NCI-H1048 (cell line): Measurements from ENCODE around the gene CAMK1G.

Experiments used
- DNase-seq: peaks from one replicate; lab custom pipeline; 2025; lab: John Stamatoyannopoulos, UW

The CAMK1G gene

DNA sequence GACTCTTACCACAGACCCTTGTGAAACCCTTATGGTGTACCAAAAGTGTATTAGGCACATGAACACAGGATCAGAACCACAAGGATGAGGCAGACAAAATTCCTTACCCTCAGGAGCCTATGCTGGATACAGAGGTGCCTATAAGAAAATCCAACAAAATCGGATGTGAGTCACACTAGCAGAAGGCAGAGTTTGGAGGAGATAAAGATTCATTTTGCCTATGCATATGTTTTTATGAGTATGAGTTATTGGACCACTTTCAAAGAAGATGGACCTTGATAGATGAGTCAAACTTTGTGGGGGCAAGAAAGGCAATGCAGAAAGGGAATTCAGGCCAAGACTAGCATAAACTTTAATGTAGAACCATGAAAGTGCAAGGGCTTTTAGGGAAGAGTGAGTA is 17.0 kb downstream of the CAMK1G start:
- no peak for DNase-seq

DNA sequence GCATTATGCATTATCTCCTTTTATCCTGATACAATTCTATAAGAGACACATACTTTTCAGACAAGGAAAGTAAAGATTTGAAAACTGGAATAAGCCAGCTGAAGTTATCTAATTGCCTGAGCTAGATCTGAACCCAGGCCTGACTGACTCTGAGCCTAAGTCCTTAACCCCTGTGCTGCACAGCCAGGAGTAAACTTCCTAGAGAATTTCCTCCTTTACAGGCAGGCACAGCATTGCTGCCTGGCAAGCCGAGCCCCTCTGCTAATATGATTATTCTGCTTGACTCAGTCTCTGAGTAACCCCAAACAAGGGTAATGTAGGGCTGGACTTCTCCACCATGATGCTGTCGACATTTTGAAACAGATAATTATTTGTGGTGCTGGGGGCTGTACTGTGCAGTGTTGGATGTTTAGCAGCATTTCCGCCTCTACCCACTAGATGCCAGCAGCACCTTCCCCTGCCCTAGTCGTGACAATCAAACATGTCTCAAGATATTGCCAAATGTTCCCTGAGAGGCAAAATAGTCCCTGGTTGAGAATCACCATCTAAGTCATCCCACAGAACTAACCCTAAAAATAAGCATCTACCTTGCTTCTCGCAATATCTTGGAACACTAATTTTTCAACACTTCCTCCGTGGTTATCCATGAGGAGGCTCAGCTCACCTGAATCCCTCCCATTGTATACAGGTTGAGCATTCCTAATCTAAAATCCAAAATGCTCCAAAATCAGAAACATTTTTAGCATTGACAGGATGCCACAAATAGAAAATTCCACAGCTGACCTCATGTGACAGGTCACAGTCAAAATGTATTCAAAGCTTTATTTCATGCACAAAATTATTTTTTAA is 18.5 kb downstream of the CAMK1G start:
- DNase-seq, result no peak

DNA sequence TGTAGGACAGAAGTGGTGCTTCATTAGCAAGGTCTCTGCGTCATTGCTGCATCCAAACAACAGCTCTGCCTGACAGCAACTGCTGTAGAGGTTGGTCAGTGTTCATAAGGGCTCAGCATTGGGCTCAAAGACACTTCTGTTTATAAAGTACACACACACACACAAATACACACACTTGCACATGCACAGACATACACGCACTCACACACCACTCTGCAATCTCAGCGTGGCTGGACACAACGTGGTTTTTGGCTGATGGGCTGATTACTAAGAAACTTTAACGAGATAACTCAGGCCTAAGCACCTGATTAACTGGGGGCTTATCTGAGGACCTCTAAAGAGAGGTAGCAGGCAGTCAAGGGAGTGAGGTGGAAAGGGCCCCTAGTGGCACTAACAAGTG is 20.4 kb downstream of the CAMK1G start:
- DNase-seq, result no peak

DNA sequence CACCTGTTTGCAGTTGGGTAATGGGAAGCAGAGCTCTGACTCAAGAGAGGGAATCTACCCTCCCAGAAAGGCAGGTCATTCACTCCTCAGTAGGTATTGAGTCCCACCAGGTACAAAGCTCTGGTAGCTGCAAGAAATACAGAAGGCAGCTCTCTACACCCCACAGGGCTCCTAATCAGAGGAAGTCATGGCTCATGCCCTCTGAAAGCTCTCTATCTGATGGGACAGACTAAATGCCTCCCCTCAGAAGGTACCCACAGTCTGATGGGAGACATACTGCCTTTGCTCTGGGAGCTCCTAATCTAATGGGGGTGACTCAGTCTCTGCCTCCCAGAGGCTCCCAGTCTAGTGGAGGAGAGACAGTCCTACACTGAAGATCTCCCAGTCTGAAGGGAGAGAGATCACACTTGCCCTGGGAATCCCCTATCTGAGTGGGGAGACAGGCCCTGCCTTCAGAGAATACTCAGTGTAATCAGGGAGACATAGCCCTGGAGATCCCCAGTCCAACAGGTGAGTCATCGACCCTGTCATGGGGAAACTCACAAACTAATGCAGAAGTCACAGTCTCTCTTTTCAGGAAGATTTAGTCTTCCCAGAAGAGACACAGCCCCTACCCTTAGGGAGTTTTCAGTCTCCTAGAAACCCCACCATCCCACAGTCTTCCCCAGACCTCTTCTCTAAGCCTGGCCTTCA is 23.7 kb downstream of the CAMK1G start:
- no peak for DNase-seq

DNA sequence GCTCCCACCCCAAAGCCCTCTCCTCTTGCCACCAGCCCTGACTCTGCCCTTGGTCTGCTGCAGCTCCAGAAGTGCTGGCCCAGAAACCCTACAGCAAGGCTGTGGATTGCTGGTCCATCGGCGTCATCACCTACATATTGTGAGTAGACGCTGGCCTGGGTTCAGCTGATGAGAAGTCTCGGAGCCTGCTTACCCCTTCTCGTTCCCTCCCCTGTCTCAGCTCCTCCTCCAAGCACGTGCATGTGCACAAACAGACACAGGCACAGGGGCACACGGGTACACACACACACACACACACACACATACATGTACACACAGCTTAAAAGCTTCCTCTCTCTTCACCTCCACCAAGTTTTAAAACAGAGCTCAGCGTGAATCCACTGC is 24.3 kb downstream of the CAMK1G start:
- no peak for DNase-seq

DNA sequence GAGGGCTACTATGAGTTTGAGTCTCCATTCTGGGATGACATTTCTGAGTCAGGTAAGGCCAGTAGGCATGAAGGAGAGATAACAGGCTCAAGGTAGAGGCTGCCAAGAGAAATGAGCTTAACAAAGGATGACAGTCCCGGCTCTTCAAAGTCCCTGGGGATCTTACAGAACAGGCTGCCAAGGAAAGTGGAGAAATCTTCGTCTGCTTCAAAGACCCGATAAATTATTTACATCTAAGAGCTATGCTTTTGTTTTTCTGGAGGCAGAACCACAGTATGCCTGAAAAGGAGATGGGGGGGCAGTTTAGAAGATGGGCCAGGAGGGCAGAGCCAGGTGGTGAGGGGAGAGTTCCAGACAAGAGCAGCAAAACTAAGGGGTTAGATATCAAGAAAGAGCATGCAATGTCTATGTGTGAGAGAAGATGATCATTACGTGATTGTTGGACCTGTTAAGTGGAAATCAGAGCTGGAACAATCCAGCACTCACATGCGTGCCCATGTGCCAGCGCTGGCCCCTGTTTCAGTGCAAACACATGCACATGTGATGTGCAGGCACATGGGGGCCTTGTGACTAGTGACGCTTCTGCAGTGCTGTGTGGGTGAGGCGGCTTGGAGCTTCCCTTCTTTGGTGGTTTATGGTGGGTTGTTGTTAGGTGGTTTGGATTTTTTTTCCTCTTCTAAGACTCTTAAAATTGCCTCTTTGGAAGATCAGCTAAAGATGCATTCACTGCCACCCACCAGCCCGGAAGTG is 25.7 kb downstream of the CAMK1G start:
- no peak for DNase-seq

DNA sequence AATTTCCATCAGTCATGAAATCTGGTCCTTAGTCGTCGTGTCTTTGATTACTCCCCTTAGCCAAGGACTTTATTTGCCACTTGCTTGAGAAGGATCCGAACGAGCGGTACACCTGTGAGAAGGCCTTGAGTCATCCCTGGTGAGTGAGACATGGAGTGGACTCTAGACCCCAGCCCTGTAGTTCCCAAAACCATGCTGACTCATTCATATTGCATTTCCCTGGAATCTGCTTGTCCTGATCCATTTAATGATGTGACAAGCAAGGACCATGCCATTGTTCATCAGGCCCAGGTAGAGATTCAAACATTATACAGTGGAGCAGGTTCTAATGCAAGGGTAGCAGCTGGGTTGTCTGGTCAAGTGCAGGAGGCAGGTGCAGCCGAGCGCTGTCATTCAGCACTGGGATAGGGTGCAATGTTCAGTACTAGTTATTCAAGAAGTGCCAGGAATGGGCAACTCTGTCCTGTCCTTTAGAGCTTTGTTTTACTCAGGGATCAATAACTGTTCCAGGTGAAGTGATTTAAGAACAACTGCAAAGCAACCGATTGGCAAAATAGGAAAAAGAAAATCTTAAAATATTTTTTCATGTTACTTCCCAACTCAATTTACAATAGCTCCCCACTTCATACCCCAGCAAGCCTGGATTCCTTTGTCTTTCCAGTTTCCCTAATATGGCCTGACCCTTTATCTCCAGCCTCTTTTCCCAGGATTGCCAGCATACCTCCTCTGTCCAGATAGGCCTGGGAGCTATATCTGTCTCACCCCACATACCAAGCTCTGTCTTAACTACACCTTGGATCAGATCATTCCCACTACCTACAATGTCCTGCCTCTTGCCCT is 26.5 kb downstream of the CAMK1G start:
- no peak for DNase-seq

DNA sequence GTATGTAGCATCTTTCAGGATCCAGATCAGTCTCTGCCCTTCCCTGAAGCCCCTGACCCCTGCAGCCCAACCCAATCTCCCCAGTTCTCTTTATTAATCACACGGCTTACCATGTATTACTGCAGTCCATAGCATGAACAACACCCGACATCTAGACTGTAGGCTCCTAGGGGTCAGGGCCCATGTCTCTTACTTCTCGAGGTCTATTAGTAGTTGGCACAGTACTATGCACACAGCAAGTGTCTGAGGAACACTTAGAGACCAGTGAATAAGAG is 27.1 kb downstream of the CAMK1G start:
- no peak for DNase-seq

DNA sequence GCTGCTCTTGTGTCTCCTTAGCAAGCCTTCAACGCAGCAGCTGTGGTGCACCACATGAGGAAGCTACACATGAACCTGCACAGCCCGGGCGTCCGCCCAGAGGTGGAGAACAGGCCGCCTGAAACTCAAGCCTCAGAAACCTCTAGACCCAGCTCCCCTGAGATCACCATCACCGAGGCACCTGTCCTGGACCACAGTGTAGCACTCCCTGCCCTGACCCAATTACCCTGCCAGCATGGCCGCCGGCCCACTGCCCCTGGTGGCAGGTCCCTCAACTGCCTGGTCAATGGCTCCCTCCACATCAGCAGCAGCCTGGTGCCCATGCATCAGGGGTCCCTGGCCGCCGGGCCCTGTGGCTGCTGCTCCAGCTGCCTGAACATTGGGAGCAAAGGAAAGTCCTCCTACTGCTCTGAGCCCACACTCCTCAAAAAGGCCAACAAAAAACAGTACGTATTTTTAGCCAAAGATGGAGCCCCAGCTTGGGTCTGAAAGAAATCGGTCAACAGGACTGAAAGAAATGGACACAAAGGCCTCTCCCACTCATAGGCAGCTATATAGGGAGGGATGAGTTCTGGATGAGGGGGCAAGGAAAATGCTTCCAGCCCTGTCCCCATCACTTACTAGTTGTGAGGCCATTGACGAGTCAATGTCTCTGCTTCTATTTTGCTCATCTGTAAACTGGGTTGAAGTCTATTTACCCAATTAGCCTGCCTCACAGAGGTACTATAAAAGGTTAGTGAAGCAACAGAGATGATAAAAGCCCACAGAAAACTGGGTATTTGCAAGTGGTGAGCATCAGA is 28.5 kb downstream of the CAMK1G start:
- DNase-seq, result no peak

DNA sequence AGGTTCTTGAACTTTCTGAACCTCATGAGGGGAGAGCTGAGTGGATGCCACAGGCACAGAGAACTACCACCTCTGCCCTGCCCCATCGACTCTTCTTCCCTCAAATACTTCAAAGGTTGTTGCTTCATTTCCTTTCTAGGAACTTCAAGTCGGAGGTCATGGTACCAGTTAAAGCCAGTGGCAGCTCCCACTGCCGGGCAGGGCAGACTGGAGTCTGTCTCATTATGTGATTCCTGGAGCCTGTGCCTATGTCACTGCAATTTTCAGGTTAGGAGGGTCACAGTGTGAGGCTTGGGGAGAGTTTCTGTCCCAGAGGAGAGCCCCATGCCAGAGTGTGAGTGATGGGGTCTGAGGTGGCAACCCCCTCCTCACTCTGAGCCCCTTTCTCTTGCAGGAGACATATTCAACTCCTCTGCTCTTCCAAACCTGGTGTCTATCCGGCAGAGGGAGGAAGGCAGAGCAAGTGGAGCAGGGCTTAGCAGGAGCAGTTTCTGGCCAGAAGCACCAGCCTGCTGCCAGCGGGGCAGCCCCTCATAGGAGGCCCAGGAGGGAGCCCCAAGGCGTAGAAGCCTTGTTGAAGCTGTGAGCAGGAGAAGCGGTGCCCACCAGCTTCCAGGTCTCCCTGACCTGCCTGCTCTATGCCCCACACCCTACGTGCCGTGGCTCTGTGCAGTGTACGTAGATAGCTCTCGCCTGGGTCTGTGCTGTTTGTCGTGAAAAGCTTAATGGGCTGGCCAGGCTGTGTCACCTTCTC is 29.3 kb downstream of the CAMK1G start:
- no peak for DNase-seq

DNA sequence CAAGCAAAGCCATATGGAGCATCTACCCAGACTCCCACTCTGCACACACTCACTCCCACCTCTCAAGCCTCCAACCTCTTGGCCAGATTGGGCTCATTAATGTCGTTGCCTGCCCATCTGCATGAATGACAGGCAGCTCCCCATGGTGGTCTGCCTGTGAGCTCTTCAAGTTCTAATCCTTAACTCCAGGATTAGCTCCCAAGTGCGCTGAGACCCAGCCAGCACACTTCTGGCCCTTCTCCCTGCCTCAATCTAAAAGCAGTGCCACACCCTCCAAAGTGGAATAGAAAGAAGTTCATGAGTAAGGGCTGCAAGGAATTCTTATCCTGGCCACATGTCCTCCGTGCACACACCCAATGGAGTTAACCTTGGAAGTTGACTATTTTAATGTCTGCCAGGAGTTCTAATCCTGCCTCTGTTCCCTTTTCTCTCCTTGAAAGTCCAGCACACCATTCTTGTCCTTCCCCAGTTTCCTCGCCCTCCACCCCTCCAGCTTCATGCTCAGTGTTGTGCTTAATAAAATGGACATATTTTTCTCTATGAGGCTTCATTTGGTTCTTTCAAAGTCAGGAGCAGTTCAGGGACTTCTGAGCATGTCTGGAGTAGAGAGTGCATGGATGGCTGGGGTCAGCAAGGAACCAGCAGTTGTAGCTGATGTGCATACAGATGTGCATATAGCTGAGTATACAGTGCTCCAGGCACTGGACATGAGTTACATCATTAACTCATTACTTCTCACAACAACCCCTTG is 30.1 kb downstream of the CAMK1G start:
- DNase-seq, result no peak

DNA sequence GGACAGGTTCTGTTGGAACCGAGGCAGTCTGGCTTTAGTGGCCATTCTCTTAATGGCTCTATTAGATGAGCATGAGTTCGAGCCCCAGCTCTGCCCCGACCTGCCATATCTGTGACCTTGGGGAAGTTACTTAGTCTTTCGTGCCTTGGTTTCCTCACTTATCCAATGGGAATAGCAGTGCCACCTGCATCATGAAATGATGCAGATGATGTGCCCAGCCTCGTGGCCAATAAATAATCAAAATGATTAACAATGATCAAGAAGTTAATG is 30.6 kb downstream of the CAMK1G start:
- DNase-seq, result no peak

DNA sequence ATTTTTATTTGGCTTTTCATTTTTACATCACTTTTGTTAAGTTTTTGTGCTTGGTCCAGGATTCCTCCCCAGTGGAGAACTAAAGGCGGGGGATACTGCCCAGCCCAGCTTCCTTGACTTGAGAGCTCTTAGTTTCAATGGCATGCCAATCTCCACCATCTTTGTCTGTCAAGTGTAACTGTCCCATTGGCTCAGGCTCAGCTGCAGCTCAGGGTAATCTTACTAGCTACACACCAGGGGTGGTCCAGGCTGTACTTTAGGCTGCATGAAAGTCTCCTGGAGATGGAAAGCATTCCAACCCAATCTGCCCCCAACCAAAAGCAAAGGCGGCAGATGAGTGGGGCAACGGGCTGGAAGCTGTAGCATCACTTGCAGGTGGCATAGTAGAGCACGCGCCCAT is 31.4 kb downstream of the CAMK1G start:
- no peak for DNase-seq

DNA sequence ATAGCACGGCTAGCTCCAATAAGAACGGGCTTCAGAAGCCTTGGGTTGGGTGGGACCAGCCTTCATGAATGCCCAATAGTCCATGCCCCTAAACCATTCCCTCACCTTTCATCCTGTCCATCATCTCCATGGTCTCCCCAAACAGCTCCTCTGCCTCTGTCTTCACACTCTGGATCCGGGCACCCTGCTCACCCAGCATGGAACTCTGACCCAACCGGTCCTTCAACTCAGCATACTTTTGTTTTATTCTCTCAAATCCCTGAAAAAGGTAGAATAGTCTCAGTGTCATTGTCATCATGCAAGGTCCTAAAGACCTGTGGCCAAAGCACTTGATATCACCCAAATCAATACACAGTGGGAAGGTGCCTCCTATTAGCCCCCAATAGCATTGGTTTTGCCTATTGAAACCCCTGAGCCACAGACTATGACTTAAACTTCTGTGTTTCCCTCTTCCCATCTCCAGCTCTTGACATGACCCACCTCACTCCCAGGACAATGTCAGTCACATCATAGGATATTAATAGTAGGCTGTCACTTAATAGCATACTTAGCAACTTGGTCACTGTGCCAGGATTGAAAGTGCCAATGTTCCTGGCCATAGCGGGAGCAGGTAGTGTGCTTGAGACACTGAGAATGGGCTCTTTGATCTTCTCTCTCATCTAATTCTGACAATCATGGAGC is 33.0 kb downstream of the CAMK1G start:
- DNase-seq, result no peak

DNA sequence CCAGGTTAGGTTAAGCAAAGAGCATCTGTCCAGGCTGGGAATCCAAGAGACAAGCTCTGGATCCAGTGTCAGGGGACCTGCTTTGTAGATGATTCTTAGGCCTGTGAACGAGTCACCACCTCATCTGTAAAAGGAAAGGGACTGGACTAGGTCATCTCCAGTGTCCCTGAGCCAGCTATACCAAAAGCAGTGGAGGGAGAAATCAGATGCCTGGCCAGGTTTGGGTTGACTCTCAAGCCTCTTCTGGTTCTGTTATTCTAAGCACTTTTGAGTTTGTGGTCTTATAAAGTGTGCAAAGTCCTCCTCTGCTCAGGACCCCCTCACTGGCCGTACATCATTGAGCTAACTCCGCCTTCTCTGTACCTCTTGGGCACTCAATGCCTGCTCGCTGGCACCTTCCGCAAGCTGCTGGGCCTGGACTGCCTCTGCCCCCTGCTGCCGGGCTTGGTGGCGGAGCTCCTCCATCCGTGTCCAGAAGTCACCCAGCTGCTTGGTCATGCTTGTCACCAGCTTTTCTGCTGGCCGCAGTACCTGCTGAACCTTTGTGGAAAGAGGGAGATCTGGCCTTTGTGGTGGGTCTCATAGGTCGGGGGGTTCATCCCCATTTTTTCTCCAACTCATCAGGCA is 33.6 kb downstream of the CAMK1G start:
- DNase-seq, result no peak

DNA sequence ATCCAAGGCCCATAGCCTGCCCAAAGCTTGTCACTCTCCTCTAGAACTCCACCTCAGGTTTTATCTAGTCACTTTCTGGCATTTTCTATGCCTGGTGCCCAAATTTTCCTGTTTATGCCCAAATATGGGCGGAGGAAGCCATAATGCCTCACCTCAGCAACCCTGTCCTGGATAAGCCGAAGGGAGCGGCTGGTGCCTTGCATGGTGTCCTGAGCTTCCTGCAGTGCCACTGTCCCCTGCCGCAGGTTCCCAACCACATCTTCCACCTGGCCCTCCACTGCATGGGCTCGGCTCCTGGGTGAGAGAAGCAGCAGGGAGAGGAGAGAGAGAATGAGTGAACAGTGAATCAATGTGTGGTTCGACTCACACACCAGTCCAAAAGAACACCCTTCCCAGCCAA is 34.2 kb downstream of the CAMK1G start:
- no peak for DNase-seq

DNA sequence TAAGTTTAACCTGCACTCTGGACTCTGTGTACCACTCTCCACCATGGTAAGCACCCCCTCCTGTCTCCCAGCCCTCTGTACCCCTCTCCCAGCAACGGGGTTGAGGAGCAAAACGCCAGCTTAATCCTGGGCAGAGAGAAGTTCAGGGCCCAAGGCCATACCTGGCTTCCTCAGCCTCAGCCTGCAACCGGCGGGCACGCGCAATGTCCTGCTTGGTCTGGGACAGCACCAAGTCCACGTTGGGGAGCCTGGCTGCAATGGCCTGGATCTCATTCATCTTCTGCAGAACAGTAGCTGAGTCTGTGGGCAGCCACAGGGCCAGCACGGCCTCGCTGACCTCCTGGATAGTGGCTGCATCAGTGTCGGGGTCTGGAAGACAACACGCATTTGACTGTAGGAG is 34.8 kb downstream of the CAMK1G start:
- no peak for DNase-seq

DNA sequence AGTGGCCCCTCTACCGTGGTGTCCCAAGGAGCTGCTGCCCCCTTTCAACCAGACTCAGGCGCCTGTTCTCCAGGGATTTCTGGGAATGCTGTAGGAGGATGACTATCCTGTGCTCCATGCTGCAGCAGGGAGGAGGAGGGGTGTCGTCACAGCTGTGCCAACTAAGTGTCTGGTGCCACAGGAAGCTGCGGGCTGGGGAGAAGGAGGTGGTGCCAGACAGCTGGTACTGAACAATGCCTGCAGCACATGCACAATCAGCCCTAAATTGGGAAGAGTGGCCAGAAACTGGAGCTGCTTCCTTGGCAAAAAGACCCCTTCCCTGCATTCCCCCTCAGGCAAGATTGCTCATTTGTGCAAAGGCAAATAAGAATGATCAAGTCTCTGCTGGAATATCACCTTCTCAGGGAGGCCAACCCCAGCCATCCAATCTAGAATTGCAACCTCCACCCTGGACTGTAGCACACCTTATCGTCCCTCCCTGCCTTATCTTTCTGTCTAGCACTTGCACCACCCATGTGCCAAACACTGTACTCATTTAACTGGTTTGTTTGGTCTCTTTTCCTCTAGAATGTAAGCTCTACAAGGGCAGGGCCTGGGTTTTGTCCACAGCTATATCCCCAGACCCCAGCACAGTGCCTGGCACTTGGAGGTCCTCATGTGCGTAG is 35.4 kb downstream of the CAMK1G start:
- DNase-seq, result no peak
